Calu3 (cell line): Measurements from ENCODE around the gene PSMD8. TPM values are rescaled to one million over a fixed set of nuclear protein-coding genes. Genes with fewer than 3 reads are reported as not detected.

ENCODE experiments used
- BruUV-seq: library from RNA; stranded (reverse); fragments of 400-500 nt; replicated peaks from 2 replicates; lab custom pipeline; 2021; lab: Mats Ljungman, UMichigan
- CTCF ChIA-PET: fragments of 300-600 bp; sonication (Branson Sonifier 250); formaldehyde crosslinking; loops from one replicate; lab custom pipeline; 2022; ENCODE audit warnings: antibody characterized with exemption; lab: Charles Lee
- DNase-seq: peaks from one replicate; pipeline ENCODE4 v3.0.0; 2022
- H3K27ac Mint-ChIP-seq: one replicate; pipeline ENCODE4 v1.8.0; 2022; ENCODE audit warnings: mixed read lengths; ENCODE audit not compliant: unreplicated experiment
- H3K27me3 Mint-ChIP-seq: one replicate; pipeline ENCODE4 v1.8.0; 2022; ENCODE audit warnings: mixed read lengths; ENCODE audit not compliant: unreplicated experiment
- H3K36me3 Mint-ChIP-seq: one replicate; pipeline ENCODE4 v1.8.0; 2022; ENCODE audit warnings: mild to moderate bottlenecking, moderate library complexity, mixed read lengths; ENCODE audit not compliant: insufficient read depth, unreplicated experiment
- H3K4me1 Mint-ChIP-seq: one replicate; pipeline ENCODE4 v1.8.0; 2022; ENCODE audit warnings: mild to moderate bottlenecking, low read depth, mixed read lengths; ENCODE audit not compliant: unreplicated experiment
- H3K4me3 Mint-ChIP-seq: one replicate; pipeline ENCODE4 v1.8.0; 2022; ENCODE audit warnings: mild to moderate bottlenecking, low read depth, moderate library complexity, mixed read lengths; ENCODE audit not compliant: unreplicated experiment
- H3K9me3 Mint-ChIP-seq: one replicate; pipeline ENCODE4 v1.8.0; 2022; ENCODE audit warnings: low read depth, mixed read lengths; ENCODE audit not compliant: unreplicated experiment
- intact Hi-C: fragments of 100-400 bp; cut with micrococcal nuclease; formaldehyde crosslinking; loops from one replicate; pipeline ENCODE4 v1.10.0; 2022; ENCODE audit not compliant: unreplicated experiment
- total RNA-seq: library from RNA; stranded (reverse); gene quantifications from 2 replicates; pipeline ENCODE4 v1.2.3, GENCODE V29; 2022
- TF ChIP-seq, protein P1 (sequence below): fragments of 200-600 bp; IDR thresholded peaks from one replicate; pipeline ENCODE4 v1.8.0; 2022; ENCODE audit warnings: antibody characterized with exemption; ENCODE audit not compliant: unreplicated experiment

Gene PSMD8
- total RNA-seq, 1 experiment from 2014 or later = 233 TPM

DNA sequence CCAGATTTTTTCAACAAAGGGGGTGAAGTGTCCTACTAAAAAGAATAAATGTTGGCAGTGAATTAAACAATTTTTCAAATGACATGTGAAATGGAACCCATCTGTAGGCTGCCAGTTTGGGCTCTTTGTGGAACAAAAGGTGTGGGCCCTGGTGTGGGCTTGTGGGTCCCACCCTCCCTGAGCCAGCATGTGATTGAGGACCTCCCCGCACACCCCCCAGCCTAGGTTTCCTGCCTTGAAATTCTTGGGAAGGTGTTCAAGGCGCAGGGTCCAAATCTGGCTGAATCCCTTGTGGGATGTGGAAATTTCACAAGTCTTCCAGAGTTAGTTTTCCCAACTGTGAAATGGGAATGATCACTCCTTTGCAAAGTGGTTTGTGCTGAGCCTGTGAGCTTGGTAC, 9.4 kb downstream of the PSMD8 start:
- H3K4me1 Mint-ChIP-seq = peaks cover 15% of the 10 kb centered on the region
- CTCF ChIA-PET = interaction anchor here (1.2 kb wide), 1 partner anchor 10 kb away, joined by 3 read pairs; the partner anchor contains the start of gene PSMD8
- peaks cover 81% of the 10 kb centered on the region for H3K36me3 Mint-ChIP-seq
- H3K9me3 Mint-ChIP-seq = no peaks in the 10 kb centered on the region
- H3K27ac Mint-ChIP-seq = no peak overlapping the region
- no peaks in the 10 kb centered on the region for H3K27me3 Mint-ChIP-seq
- BruUV-seq = no TSS peak
- intact Hi-C loops = no loop called here
- no peak overlapping the region for H3K4me3 Mint-ChIP-seq
- TF ChIP-seq, protein P1, sequence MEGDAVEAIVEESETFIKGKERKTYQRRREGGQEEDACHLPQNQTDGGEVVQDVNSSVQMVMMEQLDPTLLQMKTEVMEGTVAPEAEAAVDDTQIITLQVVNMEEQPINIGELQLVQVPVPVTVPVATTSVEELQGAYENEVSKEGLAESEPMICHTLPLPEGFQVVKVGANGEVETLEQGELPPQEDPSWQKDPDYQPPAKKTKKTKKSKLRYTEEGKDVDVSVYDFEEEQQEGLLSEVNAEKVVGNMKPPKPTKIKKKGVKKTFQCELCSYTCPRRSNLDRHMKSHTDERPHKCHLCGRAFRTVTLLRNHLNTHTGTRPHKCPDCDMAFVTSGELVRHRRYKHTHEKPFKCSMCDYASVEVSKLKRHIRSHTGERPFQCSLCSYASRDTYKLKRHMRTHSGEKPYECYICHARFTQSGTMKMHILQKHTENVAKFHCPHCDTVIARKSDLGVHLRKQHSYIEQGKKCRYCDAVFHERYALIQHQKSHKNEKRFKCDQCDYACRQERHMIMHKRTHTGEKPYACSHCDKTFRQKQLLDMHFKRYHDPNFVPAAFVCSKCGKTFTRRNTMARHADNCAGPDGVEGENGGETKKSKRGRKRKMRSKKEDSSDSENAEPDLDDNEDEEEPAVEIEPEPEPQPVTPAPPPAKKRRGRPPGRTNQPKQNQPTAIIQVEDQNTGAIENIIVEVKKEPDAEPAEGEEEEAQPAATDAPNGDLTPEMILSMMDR = no peak
- no peak for DNase-seq

DNA sequence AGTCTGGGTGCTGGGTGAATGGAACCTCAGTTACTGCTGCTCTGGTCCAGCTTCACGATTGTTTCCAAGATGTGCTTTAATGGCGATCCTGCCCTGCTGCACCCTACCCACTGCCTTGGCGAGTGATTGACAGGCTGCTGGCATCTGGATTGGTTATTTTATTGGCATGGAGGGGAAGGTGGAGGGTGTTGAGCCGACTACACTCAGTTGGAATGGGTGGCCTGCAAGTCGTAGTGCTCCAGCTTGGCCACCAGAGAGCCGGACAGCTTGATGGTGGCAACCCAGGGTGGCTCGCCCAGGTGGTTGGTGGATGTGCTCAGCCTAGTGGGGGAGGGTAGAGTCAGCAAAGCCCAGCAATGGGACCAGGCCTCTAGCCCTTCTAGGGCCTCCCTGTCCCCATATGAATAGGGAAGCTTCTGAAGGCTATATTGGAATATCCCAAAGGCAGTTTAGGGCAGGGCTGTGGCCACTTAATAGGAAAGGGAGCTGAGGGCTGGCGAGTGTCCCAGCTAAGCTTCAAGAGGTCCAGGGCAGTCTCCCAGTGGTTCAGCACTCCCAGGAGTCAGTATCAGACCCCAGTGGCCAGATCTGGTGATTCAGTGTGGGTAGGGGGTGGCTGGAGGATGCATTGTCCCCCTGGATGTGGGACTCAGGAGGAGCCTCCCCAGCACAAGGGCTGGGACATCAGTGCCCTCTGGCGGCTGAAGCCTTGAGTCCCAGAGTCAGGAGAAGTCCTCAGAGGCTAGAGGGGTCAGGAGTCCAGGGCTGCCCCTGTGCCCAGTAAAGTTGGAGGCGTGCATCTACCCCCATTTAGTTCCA, 10.0 kb downstream of the PSMD8 start:
- Mint-ChIP-seq H3K36me3 (peaks cover 80% of the 10 kb centered on the region), H3K9me3 (no peaks in the 10 kb centered on the region), H3K27me3 (peaks cover 1% of the 10 kb centered on the region), H3K4me3 (no peak overlapping the region), H3K27ac (no peak overlapping the region), H3K4me1 (peaks cover 15% of the 10 kb centered on the region)
- intact Hi-C loops = no loop called here
- TF ChIP-seq, protein P1 = peak; percentile 52
- BruUV-seq = no TSS peak
- CTCF ChIA-PET = interaction anchor here (0.5 to 1.2 kb wide), 3 partner anchors 10 to 155 kb away, joined by 3 to 4 read pairs (median 3); partner anchors contain the start of gene PSMD8
- no peak for DNase-seq

DNA sequence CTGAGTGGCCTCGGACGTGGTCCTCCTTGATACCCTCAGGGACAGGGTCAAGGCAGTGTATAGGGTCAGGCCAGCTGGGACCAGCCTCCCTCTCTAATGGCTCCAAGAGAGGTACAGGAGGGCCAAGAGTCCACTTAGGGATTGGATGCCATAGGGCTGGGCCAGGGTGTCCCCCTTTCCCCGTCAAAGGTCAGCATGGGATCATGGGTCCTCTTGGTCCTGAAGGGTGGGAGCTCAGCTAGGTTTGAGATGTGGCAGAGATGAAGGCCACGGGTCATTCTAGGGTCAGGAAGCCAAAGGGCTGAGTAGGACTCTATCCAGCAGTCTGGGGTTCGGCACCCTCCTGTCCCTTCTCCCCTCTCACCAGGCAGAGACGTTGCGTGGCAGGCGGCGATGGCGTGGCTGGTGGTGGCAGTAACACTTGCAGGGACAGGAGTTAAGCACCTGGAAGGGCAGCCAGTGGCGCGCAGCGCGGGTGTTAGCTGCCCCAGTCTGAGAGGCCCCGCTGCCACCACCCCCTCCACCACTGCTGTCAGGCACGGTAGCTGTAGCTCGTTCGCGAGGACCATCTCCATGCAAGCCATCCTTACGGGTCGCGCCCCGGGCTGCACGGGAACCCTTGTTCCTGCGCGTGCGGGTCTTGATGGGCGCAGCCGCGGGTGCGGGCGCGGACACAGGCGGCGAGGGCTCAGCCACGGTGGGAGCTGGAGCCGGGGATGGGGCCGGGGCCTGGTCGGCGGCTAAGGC, 10.9 kb downstream of the PSMD8 start:
- intact Hi-C loops = no loop called here
- no TSS peak for BruUV-seq
- TF ChIP-seq, protein P1 = no peak
- Mint-ChIP-seq H3K27me3 (peaks cover 9% of the 10 kb centered on the region), H3K4me3 (no peak overlapping the region), H3K4me1 (peaks cover 15% of the 10 kb centered on the region), H3K9me3 (no peaks in the 10 kb centered on the region), H3K36me3 (peaks cover 78% of the 10 kb centered on the region), H3K27ac (no peak overlapping the region)
- CTCF ChIA-PET = interaction anchor here (0.6 kb wide), 2 partner anchors 116 to 145 kb away, joined by 4 read pairs; no protein-coding TSS in a partner anchor
- no peak for DNase-seq

DNA sequence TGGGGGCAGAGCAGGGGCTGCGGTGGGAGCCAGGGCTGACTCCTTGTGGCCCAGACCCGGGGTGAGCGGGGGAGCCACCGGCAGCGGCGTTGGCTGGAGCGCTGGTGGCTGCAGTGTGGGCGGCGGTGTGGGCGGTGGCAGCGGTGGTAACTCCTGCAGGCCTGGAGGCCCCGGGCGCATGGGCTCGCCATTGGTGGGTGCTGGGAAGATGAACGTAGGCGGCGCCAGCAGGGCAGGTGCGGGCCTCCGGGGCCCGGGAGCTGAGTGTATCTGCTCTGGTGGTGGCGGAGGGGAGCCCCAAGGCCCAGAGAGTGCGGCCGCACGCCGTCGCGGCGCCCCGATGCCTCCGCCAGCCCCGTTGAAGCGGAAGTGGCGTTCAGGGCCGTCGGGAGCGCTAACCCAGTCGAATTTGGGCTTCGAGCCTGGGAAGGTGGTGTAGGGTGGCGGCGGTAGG, 11.5 kb downstream of the PSMD8 start:
- Mint-ChIP-seq H3K4me1 (peaks cover 15% of the 10 kb centered on the region), H3K9me3 (no peaks in the 10 kb centered on the region), H3K27ac (no peak overlapping the region), H3K36me3 (peaks cover 75% of the 10 kb centered on the region), H3K27me3 (peaks cover 15% of the 10 kb centered on the region), H3K4me3 (no peak overlapping the region)
- no peak for DNase-seq
- TF ChIP-seq, protein P1 = no peak
- no TSS peak for BruUV-seq
- intact Hi-C loops = no loop called here
- CTCF ChIA-PET = no interaction called here
